Left renal pelvis (tissue), 4 donors: ENCODE measurements around the gene DCAF6. TPM values are rescaled to one million over a fixed set of nuclear protein-coding genes. Genes with fewer than 3 reads are reported as not detected.

Experiments
- DNase-seq, 4 donors: peaks; one replicate each; pipeline ENCODE4 v3.0.0-alpha.2; 2013; ENCODE audit warnings: low read depth in 4 of 4, low spot score in 3 of 4
- polyA plus RNA-seq, 4 donors: library from polyadenylated mRNA; unstranded; fragments of 120-200 nt; gene quantifications; one replicate each; pipeline ENCODE4 v1.2.1, GENCODE V29; 2013; ENCODE audit not compliant: insufficient read length in 4 of 4

Gene DCAF6
- polyA plus RNA-seq, 4 donors: 57.1 to 79.0 (median 77.6) TPM

- no peak for DNase-seq
Observed at GRCh38 chr1:167955915-167956314, 19.4 kb downstream of the DCAF6 start.

DNA sequence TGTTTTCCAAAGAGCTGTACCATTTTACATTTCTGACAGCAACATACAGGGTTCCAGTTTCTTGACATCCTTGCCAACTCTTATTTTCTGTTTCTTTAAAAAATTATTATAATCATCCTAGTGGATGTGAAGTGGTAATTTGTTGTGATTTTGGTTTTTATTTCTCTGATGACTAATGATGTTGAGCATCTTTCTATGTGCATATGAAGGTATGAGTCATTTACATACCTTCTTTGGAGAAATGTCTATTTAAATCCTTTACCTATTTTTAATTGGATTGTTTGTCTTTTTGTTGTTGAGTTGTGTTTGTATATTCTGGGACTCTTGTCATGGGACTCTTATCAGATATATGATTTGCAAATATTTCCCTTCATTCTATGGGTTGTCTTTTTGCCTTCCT lies 21.2 kb downstream of the DCAF6 start:
- no peak for DNase-seq

- no peak for DNase-seq
Observed at GRCh38 chr1:167964646-167965045, 28.2 kb downstream of the DCAF6 start.

DNA sequence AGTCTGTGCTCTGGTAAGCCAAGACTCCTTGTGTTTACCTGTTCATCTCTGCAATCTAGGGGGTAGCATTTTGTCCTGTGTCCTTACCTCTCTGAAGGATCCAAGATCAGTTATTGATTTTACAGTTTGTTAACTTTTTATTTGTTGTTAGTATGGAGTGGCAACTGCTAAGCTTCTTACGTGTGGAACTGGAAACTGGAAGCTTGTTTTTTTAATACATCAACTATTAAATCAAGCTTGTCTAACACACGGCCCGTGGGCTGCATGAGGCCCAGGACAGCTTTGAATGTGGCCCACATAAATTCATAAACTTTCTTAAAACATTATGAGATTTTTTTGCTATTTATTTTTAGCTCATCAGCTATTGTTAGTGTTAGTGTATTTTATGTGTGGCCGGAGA lies 29.6 kb downstream of the DCAF6 start:
- DNase-seq: no peak

DNA sequence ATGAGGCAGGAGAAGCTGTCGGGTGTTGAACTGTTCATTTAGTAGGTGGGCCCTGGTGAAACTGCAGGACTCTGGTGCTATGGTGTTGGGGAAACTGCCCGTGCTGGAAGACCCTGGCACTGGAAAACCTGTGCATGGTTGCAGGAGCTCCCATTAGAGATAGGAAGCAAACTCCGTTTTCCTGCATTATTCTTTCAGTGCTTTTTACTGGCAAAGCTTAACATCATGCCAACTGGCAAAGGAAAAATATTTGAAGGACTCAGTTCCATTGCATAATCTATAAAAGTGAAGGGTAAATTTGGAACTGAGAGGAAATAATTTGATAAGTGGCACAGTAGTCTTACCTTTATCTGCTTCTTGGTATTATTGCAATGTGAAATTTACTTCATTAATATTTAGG lies 32.1 kb downstream of the DCAF6 start:
- DNase-seq: no peak

DNA sequence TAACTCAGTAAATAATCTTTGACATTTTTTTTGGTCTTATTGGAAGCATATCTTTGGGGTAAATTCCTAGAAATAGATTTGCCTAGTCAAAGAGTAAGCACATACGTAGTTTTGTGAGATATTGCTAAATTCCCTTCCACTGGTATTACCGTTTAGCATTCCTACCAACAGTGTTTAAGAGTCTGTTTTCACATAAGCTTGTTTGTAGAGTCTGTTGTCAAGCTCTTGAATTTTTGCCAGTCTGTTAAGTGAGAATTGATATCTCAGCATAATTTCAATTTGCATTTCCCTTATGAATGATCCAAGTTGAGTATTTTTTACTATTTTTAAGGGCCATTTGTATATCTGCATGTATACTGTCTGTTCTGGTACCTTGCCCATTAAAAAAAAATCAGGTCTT lies 37.3 kb downstream of the DCAF6 start:
- DNase-seq: no peak

DNA sequence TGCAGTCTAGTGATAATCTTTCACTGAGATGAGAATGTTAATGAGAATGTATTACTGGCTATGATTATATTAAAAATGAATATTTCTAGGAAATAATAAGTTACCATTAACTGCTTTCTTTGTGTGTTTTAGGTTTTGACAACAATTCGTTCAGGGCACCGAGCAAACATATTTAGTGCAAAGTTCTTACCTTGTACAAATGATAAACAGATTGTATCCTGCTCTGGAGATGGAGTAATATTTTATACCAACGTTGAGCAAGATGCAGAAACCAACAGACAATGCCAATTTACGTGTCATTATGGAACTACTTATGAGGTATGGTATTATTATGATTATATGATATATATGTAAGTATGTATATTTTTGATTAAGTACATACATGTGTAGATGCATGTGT lies 38.2 kb downstream of the DCAF6 start:
- DNase-seq: no peak

GRCh38 chr1:167977245-167977644 lies 40.8 kb downstream of the DCAF6 start:
- DNase-seq: no peak

DNA sequence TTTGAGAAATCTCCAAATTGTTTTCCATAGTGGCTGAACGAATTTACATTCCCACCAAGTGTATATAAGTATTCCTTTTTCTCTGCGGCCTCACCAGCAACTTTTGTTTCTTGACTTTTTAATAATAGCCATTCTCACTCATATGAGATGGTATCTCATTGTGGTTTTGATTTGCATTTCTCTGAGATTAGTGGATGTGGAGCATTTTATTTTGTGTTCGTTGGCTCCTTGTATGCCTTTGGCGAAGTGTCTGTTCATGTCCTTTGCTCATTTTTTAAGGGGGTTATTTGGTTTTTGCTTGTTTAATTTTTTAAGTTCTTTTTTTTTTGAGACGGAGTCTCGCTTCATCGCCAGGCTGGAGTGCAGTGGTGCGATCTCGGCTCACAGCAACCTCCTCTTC lies 45.5 kb downstream of the DCAF6 start:
- no peak for DNase-seq

GRCh38 chr1:167983797-167984420 lies 47.4 kb downstream of the DCAF6 start:
- DNase-seq: no peak

DNA sequence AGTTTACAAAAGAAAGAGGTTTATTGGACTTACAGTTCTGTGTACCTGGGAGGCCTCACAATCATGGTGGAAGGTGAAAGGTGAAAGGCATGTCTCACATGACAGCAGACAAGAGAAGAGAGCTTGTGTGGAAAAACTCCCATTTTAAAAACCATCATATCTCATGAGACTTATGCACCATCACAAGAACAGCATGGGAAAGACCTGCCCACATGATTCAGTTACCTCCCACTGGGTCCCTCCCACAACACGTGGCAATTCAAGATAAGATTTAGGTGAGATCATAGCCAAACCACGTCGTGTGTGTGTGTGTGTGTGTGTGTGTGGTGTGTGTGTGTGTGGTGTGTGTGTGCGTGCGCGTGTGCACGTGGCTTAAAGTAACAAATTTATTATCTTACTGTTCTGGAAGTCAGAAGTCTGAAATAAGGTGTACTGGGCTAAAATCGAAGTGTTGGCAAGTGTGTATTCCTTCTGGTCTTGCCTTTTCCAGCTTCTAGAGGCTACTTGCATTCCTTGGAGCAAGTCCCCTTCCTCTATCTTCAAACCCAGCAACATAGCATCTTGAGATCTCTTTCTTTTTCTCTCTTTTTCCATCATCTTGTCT lies 48.5 kb downstream of the DCAF6 start:
- no peak for DNase-seq

- no peak for DNase-seq
Observed at GRCh38 chr1:167987174-167987573, 50.7 kb downstream of the DCAF6 start.

GRCh38 chr1:167991546-167991945 lies 55.1 kb downstream of the DCAF6 start:
- DNase-seq: no peak

DNA sequence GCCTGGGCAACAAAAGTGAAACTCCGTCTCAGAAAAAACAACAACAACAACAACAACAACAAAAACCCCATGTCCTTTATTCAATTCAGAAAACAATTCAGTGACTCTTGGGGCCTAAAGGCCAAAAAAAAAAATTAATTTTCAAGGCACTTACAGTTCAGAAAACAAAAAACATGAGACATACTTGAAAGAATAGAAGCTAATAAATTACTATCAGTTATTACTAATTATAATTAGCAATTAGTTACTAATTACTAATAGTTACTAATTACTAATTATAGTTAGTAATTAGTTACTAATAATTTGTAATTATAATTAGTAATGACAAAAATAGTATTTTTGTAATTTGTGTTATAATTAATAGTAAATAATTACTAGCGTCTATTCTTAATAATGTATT lies 57.2 kb downstream of the DCAF6 start:
- no peak for DNase-seq

GRCh38 chr1:167994560-167994959 lies 58.1 kb downstream of the DCAF6 start:
- no peak for DNase-seq

GRCh38 chr1:167995038-167995437 lies 58.6 kb downstream of the DCAF6 start:
- DNase-seq: no peak

DNA sequence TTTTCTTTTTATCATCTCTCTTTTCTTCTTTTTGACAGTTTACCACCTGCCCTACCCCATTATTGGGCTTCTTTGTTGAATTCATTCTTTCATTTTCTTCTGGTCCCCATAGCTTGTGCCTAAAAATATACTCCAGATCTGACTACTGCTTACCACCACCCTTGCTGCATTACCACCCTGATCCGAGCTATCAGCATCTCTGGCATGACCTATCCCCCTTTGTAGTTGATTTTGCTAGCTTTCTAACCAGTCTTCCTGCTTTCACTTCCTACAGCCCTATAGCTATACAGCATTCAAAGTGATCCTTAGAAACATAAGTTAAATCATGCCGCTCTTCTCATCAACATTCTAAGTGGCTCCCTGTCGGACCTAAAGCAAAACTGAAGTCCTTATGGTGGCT lies 59.8 kb downstream of the DCAF6 start:
- no peak for DNase-seq

DNA sequence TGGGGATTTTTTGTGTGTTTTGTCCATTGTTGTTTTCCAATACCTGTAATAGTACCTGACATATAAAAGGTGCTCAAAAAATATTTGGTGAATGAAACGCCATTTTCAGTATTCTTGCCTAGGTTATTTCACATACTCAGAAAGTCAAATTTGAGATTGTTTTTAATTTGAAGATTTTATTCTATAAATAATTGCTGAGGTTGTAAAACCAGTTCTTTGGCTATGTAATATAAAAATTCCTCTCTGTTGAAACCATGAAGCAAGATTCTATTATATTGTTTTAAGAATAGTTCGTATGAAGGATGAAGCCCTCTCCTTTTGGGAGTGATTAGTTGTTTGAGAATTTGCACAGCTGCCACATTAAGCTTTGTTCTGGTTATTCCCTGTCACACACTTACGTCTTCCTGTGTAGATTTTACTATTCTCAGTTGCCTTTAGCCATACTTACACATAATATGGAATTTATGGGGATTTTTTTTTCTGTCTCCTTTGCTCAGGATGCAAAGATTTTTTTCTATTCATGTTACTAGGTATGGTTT lies 60.6 kb downstream of the DCAF6 start:
- no peak for DNase-seq

GRCh38 chr1:167999877-168000276 lies 63.4 kb downstream of the DCAF6 start:
- no peak for DNase-seq

DNA sequence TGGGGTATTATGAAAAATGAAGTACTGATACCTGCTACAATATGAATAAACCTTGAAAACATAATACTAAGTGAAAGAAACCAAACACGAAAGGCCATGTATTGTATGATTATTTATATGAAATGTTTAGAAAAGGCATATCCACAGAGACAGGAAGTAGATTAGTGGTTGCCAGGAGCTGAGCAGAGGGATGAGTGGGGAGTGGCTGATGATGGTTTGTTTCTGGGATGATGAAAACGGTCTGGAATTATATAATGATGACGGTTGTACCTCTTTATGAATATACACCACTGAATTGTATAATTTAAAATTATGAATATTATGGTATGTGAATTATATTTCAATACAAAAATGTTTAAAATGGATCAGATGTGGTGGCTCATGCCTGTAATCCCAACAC lies 64.2 kb downstream of the DCAF6 start:
- no peak for DNase-seq

- no peak for DNase-seq
Observed at GRCh38 chr1:168001213-168001612, 64.7 kb downstream of the DCAF6 start.

- no peak for DNase-seq
Observed at GRCh38 chr1:168004531-168004930, 68.0 kb downstream of the DCAF6 start.

DNA sequence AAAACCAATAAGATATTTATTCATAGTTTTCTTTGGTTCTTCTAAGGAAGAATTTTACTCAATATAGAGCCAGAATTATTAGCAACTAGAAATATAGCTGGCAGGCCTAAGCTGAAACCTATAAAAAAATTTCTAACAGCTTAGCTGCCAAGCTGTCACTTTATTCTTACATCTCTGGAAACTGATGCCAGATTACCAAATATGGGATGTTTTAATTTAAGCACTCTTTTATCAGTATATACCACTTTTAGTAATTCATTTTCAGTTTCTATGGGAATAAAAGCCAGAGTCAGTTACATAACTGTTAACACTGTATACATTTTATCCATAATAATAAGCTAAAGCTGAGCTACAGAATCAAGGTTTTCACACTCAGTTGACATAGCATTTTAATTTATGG lies 69.0 kb downstream of the DCAF6 start:
- no peak for DNase-seq
